GM23338 (cell line): ENCODE measurements around the gene KAT6B. TPM values are rescaled to one million over a fixed set of nuclear protein-coding genes. Genes with fewer than 3 reads are reported as not detected.

Source experiments
- ATAC-seq: fragments of 200-7000 bp; cut with Tn5 transposase; 3 replicates; pipeline ENCODE4 v1.9.1; 2020
- DNase-seq: peaks from one replicate; pipeline ENCODE4 v3.0.0-alpha.2; 2015; ENCODE audit warnings: low spot score
- H2AFZ ChIP-seq: fragments of 200-600 bp; sonication (generic); 2 replicates; pipeline ENCODE4 v1.8.0; 2016; ENCODE audit warnings: antibody characterized with exemption, mild to moderate bottlenecking, moderate library complexity
- H3F3A ChIP-seq: fragments of 200-600 bp; sonication (generic); replicated peaks from 2 replicates; pipeline ENCODE4 v1.8.0; 2017; ENCODE audit warnings: antibody characterized with exemption, mixed run types, low read depth
- H3K27ac ChIP-seq: fragments of 200-600 bp; sonication (generic); 2 replicates; pipeline ENCODE4 v1.6.1; 2016; ENCODE audit warnings: low read depth
- H3K27me3 ChIP-seq: fragments of 200-600 bp; sonication (generic); 2 replicates; pipeline ENCODE4 v1.8.0; 2016; ENCODE audit warnings: mild to moderate bottlenecking, mixed run types, moderate library complexity; ENCODE audit not compliant: insufficient read depth
- H3K36me3 ChIP-seq: fragments of 200-600 bp; sonication (generic); 2 replicates; pipeline ENCODE4 v1.8.0; 2016; ENCODE audit warnings: mild to moderate bottlenecking; ENCODE audit not compliant: insufficient read depth
- H3K4me1 ChIP-seq: fragments of 200-600 bp; sonication (generic); 2 replicates; pipeline ENCODE4 v1.8.0; 2016; ENCODE audit warnings: mild to moderate bottlenecking, moderate library complexity; ENCODE audit not compliant: insufficient read depth
- H3K4me2 ChIP-seq: fragments of 200-600 bp; sonication (generic); 2 replicates; pipeline ENCODE4 v1.7.1; 2017; ENCODE audit warnings: mixed run types
- H3K4me3 ChIP-seq: fragments of 200-600 bp; sonication (generic); 2 replicates; pipeline ENCODE4 v1.6.1; 2016; ENCODE audit warnings: mixed run types
- H3K79me2 ChIP-seq: fragments of 200-600 bp; sonication (generic); replicated peaks from 2 replicates; pipeline ENCODE4 v1.8.0; 2017; ENCODE audit warnings: mild to moderate bottlenecking; ENCODE audit not compliant: insufficient read depth
- H3K9me2 ChIP-seq: fragments of 200-600 bp; sonication (generic); 2 replicates; pipeline ENCODE4 v1.8.0; 2017; ENCODE audit not compliant: insufficient read depth
- H4K20me1 ChIP-seq: fragments of 200-600 bp; sonication (generic); replicated peaks from 2 replicates; pipeline ENCODE4 v1.8.0; 2017; ENCODE audit warnings: mild to moderate bottlenecking; ENCODE audit not compliant: insufficient read depth
- H3K27ac Mint-ChIP-seq: 2 replicates; pipeline ENCODE4 v1.8.0; 2020; ENCODE audit warnings: inconsistent platforms, mild to moderate bottlenecking, moderate library complexity, mixed read lengths
- H3K27me3 Mint-ChIP-seq: 3 replicates; pipeline ENCODE4 v1.8.0; 2022; ENCODE audit warnings: low read depth, mild to moderate bottlenecking, moderate library complexity, mixed read lengths, inconsistent platforms; ENCODE audit not compliant: insufficient read depth, poor library complexity
- H3K36me3 Mint-ChIP-seq: 3 replicates; pipeline ENCODE4 v1.8.0; 2021; ENCODE audit warnings: low read depth, mild to moderate bottlenecking, inconsistent platforms, moderate library complexity, mixed read lengths
- H3K4me1 Mint-ChIP-seq: 3 replicates; pipeline ENCODE4 v1.8.0; 2020; ENCODE audit warnings: mild to moderate bottlenecking, inconsistent platforms, mixed read lengths
- H3K4me3 Mint-ChIP-seq: 3 replicates; pipeline ENCODE4 v1.8.0; 2021; ENCODE audit warnings: moderate library complexity, mild to moderate bottlenecking, inconsistent platforms, mixed read lengths
- H3K9me3 Mint-ChIP-seq: 3 replicates; pipeline ENCODE4 v1.8.0; 2020; ENCODE audit warnings: moderate library complexity, mild to moderate bottlenecking, inconsistent platforms, mixed read lengths
- CREB1 ChIP-seq: fragments of 250-450 bp; sonication (Bioruptor Pico); IDR thresholded peaks from 2 replicates; pipeline ENCODE4 v1.5.0; 2020; ENCODE audit warnings: low read depth, mild to moderate bottlenecking, moderate library complexity
- EZH2 ChIP-seq: fragments of 200-600 bp; sonication (generic); IDR thresholded peaks from one replicate; pipeline ENCODE4 v1.8.0; 2017; ENCODE audit warnings: antibody characterized with exemption, mild to moderate bottlenecking, low read depth; ENCODE audit not compliant: unreplicated experiment
- EZH2phosphoT487 ChIP-seq: fragments of 200-600 bp; sonication (generic); IDR thresholded peaks from one replicate; pipeline ENCODE4 v1.8.1; 2018; ENCODE audit warnings: antibody characterized with exemption; ENCODE audit not compliant: unreplicated experiment
- JUNB ChIP-seq: IDR thresholded peaks from one replicate; pipeline ENCODE4 v1.6.1; 2016; ENCODE audit warnings: antibody characterized with exemption; ENCODE audit not compliant: unreplicated experiment
- NANOG ChIP-seq: IDR thresholded peaks from 2 replicates; pipeline ENCODE4 v1.6.1; 2016; ENCODE audit warnings: antibody characterized with exemption, borderline replicate concordance
- POLR2AphosphoS5 ChIP-seq: IDR thresholded peaks from 2 replicates; pipeline ENCODE4 v1.6.1; 2016; ENCODE audit warnings: antibody characterized with exemption, low read depth
- STAT1 ChIP-seq: IDR thresholded peaks from one replicate; pipeline ENCODE4 v1.6.1; 2016; ENCODE audit warnings: antibody characterized with exemption; ENCODE audit not compliant: unreplicated experiment
- ZNF114 ChIP-seq: fragments of 250-450 bp; sonication (Bioruptor Pico); IDR thresholded peaks from 2 replicates; pipeline ENCODE4 v1.5.0; 2020; ENCODE audit warnings: mild to moderate bottlenecking, moderate library complexity
- ZNF331 ChIP-seq: fragments of 250-450 bp; sonication (Bioruptor Pico); IDR thresholded peaks from 2 replicates; pipeline ENCODE4 v1.5.0; 2020; ENCODE audit warnings: low read depth, mild to moderate bottlenecking, moderate library complexity
- polyA plus RNA-seq: library from polyadenylated mRNA; unstranded; fragments of >200 nt; fragmentation: Nextera tagmentation; extraction: Ambion mirVana; gene quantifications from 2 replicates; pipeline ENCODE4 v1.2.1, GENCODE V29; 2016
- total RNA-seq: library from RNA; depleted of rRNA; stranded (reverse); fragments of >200 nt; shearing (Covaris generic); gene quantifications from 2 replicates; pipeline ENCODE4 v1.2.3, GENCODE V29; 2014
- TF ChIP-seq, protein P1 (sequence below): fragments of 250-450 bp; sonication (Bioruptor Pico); IDR thresholded peaks from 2 replicates; pipeline ENCODE4 v1.5.0; 2020; ENCODE audit warnings: mild to moderate bottlenecking, moderate library complexity
- TF ChIP-seq, protein P2 (sequence below), 2 experiments: fragments of 200-600 bp in 1 of 2; sonication (generic) in 1 of 2; conservative IDR thresholded peaks; 2 replicates each; pipeline versions ENCODE4 v1.5.1 to v1.6.1; 2016 to 2017; ENCODE audit warnings: antibody characterized with exemption in 2 of 2, low read depth in 2 of 2, mild to moderate bottlenecking in 2 of 2, moderate library complexity in 1 of 2
- TF ChIP-seq, protein P3 (sequence below): IDR thresholded peaks from 2 replicates; pipeline ENCODE4 v1.6.1; 2016; ENCODE audit warnings: antibody characterized with exemption
- TF ChIP-seq, protein P4 (sequence below): IDR thresholded peaks from one replicate; pipeline ENCODE4 v1.6.1; 2018; ENCODE audit warnings: antibody characterized with exemption; ENCODE audit not compliant: unreplicated experiment

KAT6B gene
- total and polyA plus RNA-seq, 2 experiments from 2014 or later = 21.3 to 31.4 TPM

DNA sequence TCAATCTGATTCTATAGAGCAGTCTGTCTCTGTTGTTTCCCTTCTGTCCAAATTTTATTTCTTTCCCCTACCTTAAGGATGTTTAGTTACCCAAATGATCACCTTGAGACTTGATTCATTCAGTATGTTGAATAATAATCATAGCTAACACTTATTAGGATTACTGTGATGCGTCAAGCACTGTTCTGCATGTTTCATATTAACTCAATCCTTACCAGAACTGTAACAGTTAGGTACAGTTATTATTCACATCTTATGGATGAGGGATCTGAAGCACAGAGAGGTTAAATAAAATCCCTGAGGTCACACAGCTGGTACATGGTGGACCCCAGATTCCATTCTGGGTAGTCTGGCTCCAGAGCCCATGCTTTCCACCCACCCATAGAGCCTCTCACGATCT lies 187.1 kb downstream of the KAT6B start:
- Histone ChIP-seq H3K36me3 (no peaks in the 10 kb centered on the region), H4K20me1 (no peaks in the 10 kb centered on the region), H3K4me3 (no peak overlapping the region), H3F3A (no peaks in the 10 kb centered on the region), H3K27ac (no peak overlapping the region), H3K9me2 (no peaks in the 10 kb centered on the region), H3K79me2 (no peaks in the 10 kb centered on the region), H3K4me2 (no peak overlapping the region), H2AFZ (no peak overlapping the region), H3K4me1 (no peaks in the 10 kb centered on the region), H3K27me3 (no peaks in the 10 kb centered on the region)
- no peak overlapping the region for H3K4me3 Mint-ChIP-seq
- peaks cover 3% of the 10 kb centered on the region; the same call in 2 of the 3 replicates for H3K4me1 Mint-ChIP-seq
- no peak for TF ChIP-seq JUNB
- TF ChIP-seq, protein P1, sequence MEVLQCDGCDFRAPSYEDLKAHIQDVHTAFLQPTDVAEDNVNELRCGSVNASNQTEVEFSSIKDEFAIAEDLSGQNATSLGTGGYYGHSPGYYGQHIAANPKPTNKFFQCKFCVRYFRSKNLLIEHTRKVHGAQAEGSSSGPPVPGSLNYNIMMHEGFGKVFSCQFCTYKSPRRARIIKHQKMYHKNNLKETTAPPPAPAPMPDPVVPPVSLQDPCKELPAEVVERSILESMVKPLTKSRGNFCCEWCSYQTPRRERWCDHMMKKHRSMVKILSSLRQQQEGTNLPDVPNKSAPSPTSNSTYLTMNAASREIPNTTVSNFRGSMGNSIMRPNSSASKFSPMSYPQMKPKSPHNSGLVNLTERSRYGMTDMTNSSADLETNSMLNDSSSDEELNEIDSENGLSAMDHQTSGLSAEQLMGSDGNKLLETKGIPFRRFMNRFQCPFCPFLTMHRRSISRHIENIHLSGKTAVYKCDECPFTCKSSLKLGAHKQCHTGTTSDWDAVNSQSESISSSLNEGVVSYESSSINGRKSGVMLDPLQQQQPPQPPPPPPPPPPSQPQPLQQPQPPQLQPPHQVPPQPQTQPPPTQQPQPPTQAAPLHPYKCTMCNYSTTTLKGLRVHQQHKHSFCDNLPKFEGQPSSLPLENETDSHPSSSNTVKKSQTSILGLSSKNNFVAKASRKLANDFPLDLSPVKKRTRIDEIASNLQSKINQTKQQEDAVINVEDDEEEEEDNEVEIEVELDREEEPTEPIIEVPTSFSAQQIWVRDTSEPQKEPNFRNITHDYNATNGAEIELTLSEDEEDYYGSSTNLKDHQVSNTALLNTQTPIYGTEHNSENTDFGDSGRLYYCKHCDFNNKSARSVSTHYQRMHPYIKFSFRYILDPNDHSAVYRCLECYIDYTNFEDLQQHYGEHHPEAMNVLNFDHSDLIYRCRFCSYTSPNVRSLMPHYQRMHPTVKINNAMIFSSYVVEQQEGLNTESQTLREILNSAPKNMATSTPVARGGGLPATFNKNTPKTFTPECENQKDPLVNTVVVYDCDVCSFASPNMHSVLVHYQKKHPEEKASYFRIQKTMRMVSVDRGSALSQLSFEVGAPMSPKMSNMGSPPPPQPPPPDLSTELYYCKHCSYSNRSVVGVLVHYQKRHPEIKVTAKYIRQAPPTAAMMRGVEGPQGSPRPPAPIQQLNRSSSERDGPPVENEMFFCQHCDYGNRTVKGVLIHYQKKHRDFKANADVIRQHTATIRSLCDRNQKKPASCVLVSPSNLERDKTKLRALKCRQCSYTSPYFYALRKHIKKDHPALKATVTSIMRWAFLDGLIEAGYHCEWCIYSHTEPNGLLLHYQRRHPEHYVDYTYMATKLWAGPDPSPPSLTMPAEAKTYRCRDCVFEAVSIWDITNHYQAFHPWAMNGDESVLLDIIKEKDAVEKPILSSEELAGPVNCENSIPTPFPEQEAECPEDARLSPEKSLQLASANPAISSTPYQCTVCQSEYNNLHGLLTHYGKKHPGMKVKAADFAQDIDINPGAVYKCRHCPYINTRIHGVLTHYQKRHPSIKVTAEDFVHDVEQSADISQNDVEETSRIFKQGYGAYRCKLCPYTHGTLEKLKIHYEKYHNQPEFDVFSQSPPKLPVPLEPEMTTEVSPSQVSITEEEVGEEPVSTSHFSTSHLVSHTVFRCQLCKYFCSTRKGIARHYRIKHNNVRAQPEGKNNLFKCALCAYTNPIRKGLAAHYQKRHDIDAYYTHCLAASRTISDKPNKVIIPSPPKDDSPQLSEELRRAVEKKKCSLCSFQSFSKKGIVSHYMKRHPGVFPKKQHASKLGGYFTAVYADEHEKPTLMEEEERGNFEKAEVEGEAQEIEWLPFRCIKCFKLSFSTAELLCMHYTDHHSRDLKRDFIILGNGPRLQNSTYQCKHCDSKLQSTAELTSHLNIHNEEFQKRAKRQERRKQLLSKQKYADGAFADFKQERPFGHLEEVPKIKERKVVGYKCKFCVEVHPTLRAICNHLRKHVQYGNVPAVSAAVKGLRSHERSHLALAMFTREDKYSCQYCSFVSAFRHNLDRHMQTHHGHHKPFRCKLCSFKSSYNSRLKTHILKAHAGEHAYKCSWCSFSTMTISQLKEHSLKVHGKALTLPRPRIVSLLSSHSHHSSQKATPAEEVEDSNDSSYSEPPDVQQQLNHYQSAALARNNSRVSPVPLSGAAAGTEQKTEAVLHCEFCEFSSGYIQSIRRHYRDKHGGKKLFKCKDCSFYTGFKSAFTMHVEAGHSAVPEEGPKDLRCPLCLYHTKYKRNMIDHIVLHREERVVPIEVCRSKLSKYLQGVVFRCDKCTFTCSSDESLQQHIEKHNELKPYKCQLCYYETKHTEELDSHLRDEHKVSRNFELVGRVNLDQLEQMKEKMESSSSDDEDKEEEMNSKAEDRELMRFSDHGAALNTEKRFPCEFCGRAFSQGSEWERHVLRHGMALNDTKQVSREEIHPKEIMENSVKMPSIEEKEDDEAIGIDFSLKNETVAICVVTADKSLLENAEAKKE (CRISPR knock-in tag) = no peak
- TF ChIP-seq EZH2 = no peak
- TF ChIP-seq CREB1 (CRISPR knock-in tag) = no peak
- TF ChIP-seq, protein P2, sequence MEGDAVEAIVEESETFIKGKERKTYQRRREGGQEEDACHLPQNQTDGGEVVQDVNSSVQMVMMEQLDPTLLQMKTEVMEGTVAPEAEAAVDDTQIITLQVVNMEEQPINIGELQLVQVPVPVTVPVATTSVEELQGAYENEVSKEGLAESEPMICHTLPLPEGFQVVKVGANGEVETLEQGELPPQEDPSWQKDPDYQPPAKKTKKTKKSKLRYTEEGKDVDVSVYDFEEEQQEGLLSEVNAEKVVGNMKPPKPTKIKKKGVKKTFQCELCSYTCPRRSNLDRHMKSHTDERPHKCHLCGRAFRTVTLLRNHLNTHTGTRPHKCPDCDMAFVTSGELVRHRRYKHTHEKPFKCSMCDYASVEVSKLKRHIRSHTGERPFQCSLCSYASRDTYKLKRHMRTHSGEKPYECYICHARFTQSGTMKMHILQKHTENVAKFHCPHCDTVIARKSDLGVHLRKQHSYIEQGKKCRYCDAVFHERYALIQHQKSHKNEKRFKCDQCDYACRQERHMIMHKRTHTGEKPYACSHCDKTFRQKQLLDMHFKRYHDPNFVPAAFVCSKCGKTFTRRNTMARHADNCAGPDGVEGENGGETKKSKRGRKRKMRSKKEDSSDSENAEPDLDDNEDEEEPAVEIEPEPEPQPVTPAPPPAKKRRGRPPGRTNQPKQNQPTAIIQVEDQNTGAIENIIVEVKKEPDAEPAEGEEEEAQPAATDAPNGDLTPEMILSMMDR (conservative IDR thresholded peaks at IDR 0.05; ENCODE audit: low read depth in 2 of 2) = no peak
- TF ChIP-seq, protein P3, sequence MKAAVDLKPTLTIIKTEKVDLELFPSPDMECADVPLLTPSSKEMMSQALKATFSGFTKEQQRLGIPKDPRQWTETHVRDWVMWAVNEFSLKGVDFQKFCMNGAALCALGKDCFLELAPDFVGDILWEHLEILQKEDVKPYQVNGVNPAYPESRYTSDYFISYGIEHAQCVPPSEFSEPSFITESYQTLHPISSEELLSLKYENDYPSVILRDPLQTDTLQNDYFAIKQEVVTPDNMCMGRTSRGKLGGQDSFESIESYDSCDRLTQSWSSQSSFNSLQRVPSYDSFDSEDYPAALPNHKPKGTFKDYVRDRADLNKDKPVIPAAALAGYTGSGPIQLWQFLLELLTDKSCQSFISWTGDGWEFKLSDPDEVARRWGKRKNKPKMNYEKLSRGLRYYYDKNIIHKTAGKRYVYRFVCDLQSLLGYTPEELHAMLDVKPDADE = no peak
- no peak for TF ChIP-seq ZNF331 (CRISPR knock-in tag)
- TF ChIP-seq, protein P4, sequence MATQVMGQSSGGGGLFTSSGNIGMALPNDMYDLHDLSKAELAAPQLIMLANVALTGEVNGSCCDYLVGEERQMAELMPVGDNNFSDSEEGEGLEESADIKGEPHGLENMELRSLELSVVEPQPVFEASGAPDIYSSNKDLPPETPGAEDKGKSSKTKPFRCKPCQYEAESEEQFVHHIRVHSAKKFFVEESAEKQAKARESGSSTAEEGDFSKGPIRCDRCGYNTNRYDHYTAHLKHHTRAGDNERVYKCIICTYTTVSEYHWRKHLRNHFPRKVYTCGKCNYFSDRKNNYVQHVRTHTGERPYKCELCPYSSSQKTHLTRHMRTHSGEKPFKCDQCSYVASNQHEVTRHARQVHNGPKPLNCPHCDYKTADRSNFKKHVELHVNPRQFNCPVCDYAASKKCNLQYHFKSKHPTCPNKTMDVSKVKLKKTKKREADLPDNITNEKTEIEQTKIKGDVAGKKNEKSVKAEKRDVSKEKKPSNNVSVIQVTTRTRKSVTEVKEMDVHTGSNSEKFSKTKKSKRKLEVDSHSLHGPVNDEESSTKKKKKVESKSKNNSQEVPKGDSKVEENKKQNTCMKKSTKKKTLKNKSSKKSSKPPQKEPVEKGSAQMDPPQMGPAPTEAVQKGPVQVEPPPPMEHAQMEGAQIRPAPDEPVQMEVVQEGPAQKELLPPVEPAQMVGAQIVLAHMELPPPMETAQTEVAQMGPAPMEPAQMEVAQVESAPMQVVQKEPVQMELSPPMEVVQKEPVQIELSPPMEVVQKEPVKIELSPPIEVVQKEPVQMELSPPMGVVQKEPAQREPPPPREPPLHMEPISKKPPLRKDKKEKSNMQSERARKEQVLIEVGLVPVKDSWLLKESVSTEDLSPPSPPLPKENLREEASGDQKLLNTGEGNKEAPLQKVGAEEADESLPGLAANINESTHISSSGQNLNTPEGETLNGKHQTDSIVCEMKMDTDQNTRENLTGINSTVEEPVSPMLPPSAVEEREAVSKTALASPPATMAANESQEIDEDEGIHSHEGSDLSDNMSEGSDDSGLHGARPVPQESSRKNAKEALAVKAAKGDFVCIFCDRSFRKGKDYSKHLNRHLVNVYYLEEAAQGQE = no peak
- no peak for TF ChIP-seq NANOG
- TF ChIP-seq EZH2phosphoT487 = no peak
- TF ChIP-seq ZNF114 (CRISPR knock-in tag) = no peak
- no peak for TF ChIP-seq STAT1
- no peak for TF ChIP-seq POLR2AphosphoS5
- H3K36me3 Mint-ChIP-seq = no peaks in the 10 kb centered on the region
- no peak for ATAC-seq
- no peaks in the 10 kb centered on the region for H3K27me3 Mint-ChIP-seq
- no peaks in the 10 kb centered on the region for H3K9me3 Mint-ChIP-seq
- no peak for DNase-seq
- H3K27ac Mint-ChIP-seq = no peak overlapping the region
